Neural cell (in vitro differentiated cells): ENCODE data around the gene PTPRD. TPM values are rescaled to one million over a fixed set of nuclear protein-coding genes. Genes with fewer than 3 reads are reported as not detected.

Experiments used
- H2AFZ ChIP-seq: fragments of 200-600, 300-800 bp; sonication (generic), shearing (Covaris generic); 2 replicates; pipeline ENCODE4 v1.6.0; 2014; ENCODE audit warnings: low read depth, mild to moderate bottlenecking, antibody characterized with exemption, low read length, moderate library complexity
- H3F3A ChIP-seq: fragments of 200-600 bp; shearing (Covaris generic); 2 replicates; pipeline ENCODE4 v1.6.1; 2016; ENCODE audit warnings: mild to moderate bottlenecking, moderate library complexity, mixed read lengths, antibody characterized with exemption, low read length; ENCODE audit not compliant: insufficient read depth, poor library complexity, severe bottlenecking
- H3K27ac ChIP-seq: fragments of 200-600, 300-800 bp; sonication (generic), shearing (Covaris generic); 2 replicates; pipeline ENCODE4 v1.5.1; 2014; ENCODE audit warnings: mild to moderate bottlenecking, low read length, moderate library complexity
- H3K27me3 ChIP-seq: fragments of 300-800, 200-600 bp; sonication (generic), shearing (Covaris generic); 2 replicates; pipeline ENCODE4 v1.6.0; 2014; ENCODE audit warnings: mild to moderate bottlenecking, low read depth, low read length, moderate library complexity; ENCODE audit not compliant: insufficient read depth
- H3K36me3 ChIP-seq: fragments of 300-800, 200-600 bp; sonication (generic), shearing (Covaris generic); 2 replicates; pipeline ENCODE4 v1.5.1; 2014; ENCODE audit warnings: mild to moderate bottlenecking, antibody characterized with exemption, low read length, moderate library complexity; ENCODE audit not compliant: insufficient read depth
- H3K4me2 ChIP-seq: fragments of 300-800, 200-600 bp; sonication (generic), shearing (Covaris generic); 2 replicates; pipeline ENCODE4 v1.6.0; 2014; ENCODE audit warnings: mild to moderate bottlenecking, low read length
- H3K4me3 ChIP-seq: fragments of 300-800, 200-600 bp; sonication (generic), shearing (Covaris generic); 2 replicates; pipeline ENCODE4 v1.5.1; 2014; ENCODE audit warnings: mild to moderate bottlenecking, low read length, moderate library complexity
- H3K79me2 ChIP-seq: fragments of 200-600 bp; shearing (Covaris generic); replicated peaks from 2 replicates; pipeline ENCODE4 v1.6.0; 2014; ENCODE audit warnings: mild to moderate bottlenecking, low read length, moderate library complexity; ENCODE audit not compliant: insufficient read depth
- H3K9ac ChIP-seq: fragments of 300-800, 200-600 bp; sonication (generic), shearing (Covaris generic); 2 replicates; pipeline ENCODE4 v1.6.1; 2016; ENCODE audit warnings: mild to moderate bottlenecking, low read length, mixed read lengths
- H3K9me2 ChIP-seq: fragments of 200-600 bp; shearing (Covaris generic); 2 replicates; pipeline ENCODE4 v1.6.1; 2016; ENCODE audit warnings: mild to moderate bottlenecking, low read length, mixed read lengths; ENCODE audit not compliant: insufficient read depth
- H3K9me3 ChIP-seq: fragments of 200-600, 300-800 bp; sonication (generic), shearing (Covaris generic); 2 replicates; pipeline ENCODE4 v1.6.1; 2016; ENCODE audit warnings: mild to moderate bottlenecking, mixed run types, low read length, moderate library complexity, mixed read lengths
- H4K20me1 ChIP-seq: fragments of 200-600 bp; shearing (Covaris generic); 2 replicates; pipeline ENCODE4 v1.6.1; 2016; ENCODE audit warnings: mild to moderate bottlenecking, mixed run types; ENCODE audit not compliant: insufficient read depth
- CTCF ChIP-seq: fragments of 450-650 bp; IDR thresholded peaks from 2 replicates; pipeline ENCODE4 v1.5.1; 2014; ENCODE audit warnings: antibody characterized with exemption, mild to moderate bottlenecking, moderate library complexity; ENCODE audit not compliant: poor library complexity, severe bottlenecking
- EP300 ChIP-seq: fragments of 450-650 bp; conservative IDR thresholded peaks from 2 replicates; pipeline ENCODE4 v1.6.1; 2014; ENCODE audit warnings: antibody characterized with exemption, mild to moderate bottlenecking, moderate library complexity; ENCODE audit not compliant: poor library complexity, severe bottlenecking
- EZH2 ChIP-seq: fragments of 200-600, 300-800 bp; shearing (Covaris generic), sonication (generic); IDR thresholded peaks from 2 replicates; pipeline ENCODE4 v1.6.1; 2014; ENCODE audit warnings: antibody characterized with exemption, low read length, borderline replicate concordance, mild to moderate bottlenecking; ENCODE audit not compliant: insufficient read depth, poor library complexity, severe bottlenecking
- MXI1 ChIP-seq: fragments of 450-650 bp; conservative IDR thresholded peaks from 2 replicates; pipeline ENCODE4 v1.6.1; 2014; ENCODE audit warnings: antibody characterized with exemption, mild to moderate bottlenecking; ENCODE audit not compliant: poor library complexity, severe bottlenecking
- POLR2AphosphoS5 ChIP-seq: IDR thresholded peaks from 2 replicates; pipeline ENCODE4 v1.6.1; 2012
- RAD21 ChIP-seq: fragments of 450-650 bp; conservative IDR thresholded peaks from 2 replicates; pipeline ENCODE4 v1.6.1; 2014; ENCODE audit warnings: antibody characterized with exemption, mild to moderate bottlenecking, moderate library complexity
- REST ChIP-seq: IDR thresholded peaks from 2 replicates; pipeline ENCODE4 v1.6.1; 2012; ENCODE audit warnings: borderline replicate concordance
- SMC3 ChIP-seq: fragments of 450-650 bp; conservative IDR thresholded peaks from 2 replicates; pipeline ENCODE4 v1.6.1; 2014; ENCODE audit warnings: antibody characterized with exemption, mild to moderate bottlenecking, moderate library complexity; ENCODE audit not compliant: poor library complexity
- TAF1 ChIP-seq: IDR thresholded peaks from 2 replicates; pipeline ENCODE4 v1.6.1; 2012; ENCODE audit warnings: low read depth
- polyA plus RNA-seq: library from polyadenylated mRNA; depleted of rRNA; stranded (reverse); fragments of >200 nt; gene quantifications from 2 replicates; pipeline ENCODE4 v1.2.3, GENCODE V29; 2014

The PTPRD gene
- polyA plus RNA-seq, 1 donor from 2014 or later = 143 TPM

GRCh38 chr9:9489183-9489582 is 1123.6 kb downstream of the PTPRD start:
- Histone ChIP-seq H3K9ac (no peak overlapping the region), H3K4me3 (no peak overlapping the region), H3K9me3 (no peaks in the 10 kb centered on the region), H4K20me1 (no peaks in the 10 kb centered on the region), H3K9me2 (no peaks in the 10 kb centered on the region), H3K4me2 (no peak overlapping the region), H3K79me2 (no peaks in the 10 kb centered on the region), H3K27me3 (no peaks in the 10 kb centered on the region), H3K36me3 (no peaks in the 10 kb centered on the region), H3K27ac (no peak overlapping the region), H2AFZ (no peak overlapping the region), H3F3A (no peaks in the 10 kb centered on the region)
- TF ChIP-seq SMC3 = no peak

GRCh38 chr9:9483175-9483574 is 1129.6 kb downstream of the PTPRD start:
- H3K9me3 ChIP-seq = no peaks in the 10 kb centered on the region
- H3K9me2 ChIP-seq = no peaks in the 10 kb centered on the region
- no peaks in the 10 kb centered on the region for H3K27me3 ChIP-seq
- H3K27ac ChIP-seq = no peak overlapping the region
- no peaks in the 10 kb centered on the region for H3F3A ChIP-seq
- H3K79me2 ChIP-seq = no peaks in the 10 kb centered on the region
- no peak overlapping the region for H3K4me3 ChIP-seq
- TF ChIP-seq SMC3 (no peak), MXI1 (no peak), EP300 (peak; percentile 84), EZH2 (no peak), TAF1 (no peak), RAD21 (no peak), CTCF (no peak), POLR2AphosphoS5 (peak; percentile 51), REST (no peak)
- H3K4me2 ChIP-seq = no peak overlapping the region
- H3K36me3 ChIP-seq = no peaks in the 10 kb centered on the region
- no peak overlapping the region for H3K9ac ChIP-seq
- H2AFZ ChIP-seq = no peak overlapping the region
- no peaks in the 10 kb centered on the region for H4K20me1 ChIP-seq

GRCh38 chr9:9478741-9479140 is 1134.1 kb downstream of the PTPRD start:
- H3K9ac ChIP-seq = no peak overlapping the region
- no peak overlapping the region for H3K27ac ChIP-seq
- no peak overlapping the region for H3K4me2 ChIP-seq
- no peaks in the 10 kb centered on the region for H3K79me2 ChIP-seq
- no peaks in the 10 kb centered on the region for H4K20me1 ChIP-seq
- H3F3A ChIP-seq = no peaks in the 10 kb centered on the region
- no peaks in the 10 kb centered on the region for H3K36me3 ChIP-seq
- H3K9me2 ChIP-seq = no peaks in the 10 kb centered on the region
- no peak overlapping the region for H2AFZ ChIP-seq
- no peaks in the 10 kb centered on the region for H3K27me3 ChIP-seq
- no peak for TF ChIP-seq CTCF
- no peaks in the 10 kb centered on the region for H3K9me3 ChIP-seq
- no peak overlapping the region for H3K4me3 ChIP-seq
